A673 (cell line): ENCODE data around the gene CAMKK1. TPM values are rescaled to one million over a fixed set of nuclear protein-coding genes. Genes with fewer than 3 reads are reported as not detected.
A peak's percentile ranks its signal among the peaks of the same experiment; 100 is the strongest.

ENCODE experiments used
- Bru-seq: library from RNA; stranded (reverse); fragments of 400-500 nt; gene quantifications from one replicate; lab custom pipeline; 2021; lab: Mats Ljungman, UMichigan
- BruChase-seq, 2 experiments: library from RNA; stranded (reverse); fragments of 400-500 nt; gene quantifications; one replicate each; lab custom pipeline; 2021; lab: Mats Ljungman, UMichigan
- BruUV-seq: library from RNA; stranded (reverse); fragments of 400-500 nt; replicated peaks from 2 replicates; lab custom pipeline; 2021; lab: Mats Ljungman, UMichigan
- CTCF ChIA-PET: fragments of 300-600 bp; sonication (Branson Sonifier 250); formaldehyde crosslinking; loops from one replicate; lab custom pipeline; 2022; ENCODE audit warnings: antibody characterized with exemption; lab: Charles Lee
- POLR2A ChIA-PET: fragments of 300-600 bp; sonication (Branson Sonifier 250); formaldehyde crosslinking; loops from one replicate; lab custom pipeline; 2022; ENCODE audit warnings: antibody characterized with exemption; ENCODE audit not compliant: low non-redundant PET; lab: Charles Lee
- DNase-seq: peaks from one replicate; pipeline ENCODE4 v3.0.0-alpha.2; 2015; ENCODE audit warnings: low spot score
- H3K27ac ChIP-seq: fragments of 200-600 bp; sonication (generic); 2 replicates; pipeline ENCODE4 v1.5.1; 2016; ENCODE audit warnings: mixed run types, low read depth, mild to moderate bottlenecking, mixed read lengths, antibody characterized with exemption, low read length; ENCODE audit not compliant: poor library complexity, severe bottlenecking
- H3K27me3 ChIP-seq: fragments of 200-600 bp; sonication (generic); replicated peaks from 2 replicates; pipeline ENCODE4 v1.6.1; 2017; ENCODE audit warnings: mixed run types, low read depth, mild to moderate bottlenecking, mixed read lengths, antibody characterized with exemption, low read length; ENCODE audit not compliant: insufficient read depth, poor library complexity
- H3K36me3 ChIP-seq: fragments of 200-600 bp; sonication (generic); 2 replicates; pipeline ENCODE4 v1.6.1; 2016; ENCODE audit warnings: mixed run types, mild to moderate bottlenecking, mixed read lengths, antibody characterized with exemption, low read length; ENCODE audit not compliant: insufficient read depth, poor library complexity, severe bottlenecking
- H3K4me1 ChIP-seq: fragments of 200-600 bp; sonication (generic); 2 replicates; pipeline ENCODE4 v1.6.1; 2017; ENCODE audit warnings: mixed run types, mild to moderate bottlenecking, mixed read lengths, antibody characterized with exemption, low read length; ENCODE audit not compliant: insufficient read depth, poor library complexity, severe bottlenecking
- H3K4me3 ChIP-seq: fragments of 200-600 bp; sonication (generic); 2 replicates; pipeline ENCODE4 v1.5.1; 2016; ENCODE audit warnings: low read depth, mixed run types, mild to moderate bottlenecking, mixed read lengths, low read length; ENCODE audit not compliant: poor library complexity, severe bottlenecking
- H3K9me3 ChIP-seq: fragments of 200-600 bp; sonication (generic); 2 replicates; pipeline ENCODE4 v1.6.1; 2016; ENCODE audit warnings: mixed run types, low read depth, mild to moderate bottlenecking, mixed read lengths, antibody characterized with exemption, low read length; ENCODE audit not compliant: poor library complexity, severe bottlenecking
- CTCF ChIP-seq: fragments of 300-800, 200-600 bp; sonication (generic); conservative IDR thresholded peaks from 2 replicates; pipeline ENCODE4 v1.5.1; 2017; ENCODE audit warnings: low read depth, mild to moderate bottlenecking, antibody characterized with exemption, low read length, moderate library complexity, mixed read lengths
- EZH2 ChIP-seq: fragments of 200-600 bp; sonication (generic); IDR thresholded peaks from 2 replicates; pipeline ENCODE4 v1.6.1; 2017; ENCODE audit warnings: borderline replicate concordance, low read depth, mild to moderate bottlenecking, mixed read lengths, antibody characterized with exemption, low read length; ENCODE audit not compliant: poor library complexity, severe bottlenecking
- intact Hi-C: fragments of 100-400 bp; cut with micrococcal nuclease; formaldehyde crosslinking; loops from one replicate; pipeline ENCODE4 v1.10.0; 2022; ENCODE audit not compliant: unreplicated experiment
- long read RNA-seq: library from polyadenylated mRNA; stranded (forward); transcript quantifications from one replicate; pipeline ENCODE4 v2.0.0, GENCODE V29; 2022
- total RNA-seq: library from RNA; stranded (reverse); gene quantifications from 2 replicates; pipeline ENCODE4 v1.2.3, GENCODE V29; 2021

Gene CAMKK1
- total RNA-seq (6.1 and 8.3 TPM in 2 replicates), Bru-seq, nascent RNA (percentile 43 among the genes with signal in this experiment), BruChase-seq, experiment 1, labeled RNA remaining after a 2-hour chase (percentile 50 among the genes with signal in this experiment), BruChase-seq, experiment 2, labeled RNA remaining after a 6-hour chase (percentile 46 among the genes with signal in this experiment)
- long read RNA-seq, partial matches to known transcripts = 2 of 7 reads
- long read RNA-seq, other reads (novel, unspliced or antisense) = 1 of 7 reads

- BruUV-seq = no TSS peak
- intact Hi-C loops = no loop called here
- DNase-seq = peak; percentile 92
- H3K9me3 ChIP-seq = no peaks in the 10 kb centered on the region
- CTCF ChIA-PET = interaction anchor here (1.0 kb wide), 1 partner anchor 47 kb away, joined by 3 read pairs; the partner anchor contains the start of gene NCBP3
- peak within 1 kb of the TSS; percentile 61 for H3K27ac ChIP-seq
- peaks cover 46% of the 10 kb centered on the region for H3K4me1 ChIP-seq
- peak within 1 kb of the TSS; percentile 74 for H3K4me3 ChIP-seq
- POLR2A ChIA-PET = interaction anchor here (0.5 to 0.6 kb wide), 2 partner anchors 11 to 48 kb away, joined by 3 to 8 read pairs; no protein-coding TSS in a partner anchor
- TF ChIP-seq CTCF (no peak), EZH2 (no peak)
- H3K27me3 ChIP-seq = no peaks in the 10 kb centered on the region
- H3K36me3 ChIP-seq = no peaks in the 10 kb centered on the region
These were observed at the start of gene CAMKK1 for GRCh38 chr17:3893003-3893719. Gene CAMKK1 (minus strand): TSS chr17:3893053. CDS start chr17:3885687, 7,366 bp downstream.

GRCh38 chr17:3940965-3941698 lies 48.3 kb upstream of the CAMKK1 start:
- peaks cover 4% of the 10 kb centered on the region for H3K4me1 ChIP-seq
- H3K36me3 ChIP-seq = no peaks in the 10 kb centered on the region
- H3K4me3 ChIP-seq = no peak overlapping the region
- H3K9me3 ChIP-seq = no peaks in the 10 kb centered on the region
- ChIA-PET CTCF (no interaction called here), POLR2A (no interaction called here)
- intact Hi-C loops = no loop called here
- H3K27ac ChIP-seq = no peak overlapping the region
- no peak for DNase-seq
- H3K27me3 ChIP-seq = no peaks in the 10 kb centered on the region
- BruUV-seq = no TSS peak
- no peak for TF ChIP-seq EZH2
- no peak for TF ChIP-seq CTCF

- BruUV-seq = no TSS peak
- Histone ChIP-seq H3K4me1 (no peaks in the 10 kb centered on the region), H3K27ac (no peak overlapping the region), H3K4me3 (no peak overlapping the region), H3K36me3 (no peaks in the 10 kb centered on the region), H3K27me3 (no peaks in the 10 kb centered on the region), H3K9me3 (no peaks in the 10 kb centered on the region)
- intact Hi-C loops = loop anchor here (5.0 kb wide), 1 partner anchor 65 kb away; no protein-coding TSS in a partner anchor
- POLR2A ChIA-PET = no interaction called here
- CTCF ChIA-PET = no interaction called here
- no peak for TF ChIP-seq CTCF
- TF ChIP-seq EZH2 = no peak
- DNase-seq = no peak
These were observed 44.5 kb upstream of the CAMKK1 start for GRCh38 chr17:3937359-3937758.
